Fibroblast of upper back skin (primary cell): ENCODE data around the gene EPHA3.
A peak's percentile ranks its signal among the peaks of the same experiment; 100 is the strongest.
"Not testable (repeated sequence)": the region's sequence is repeated elsewhere in the genome, so short reads cannot be mapped to it uniquely, and the experiment has no call there.

ENCODE experiments used
- DNase-seq: peaks from one replicate; pipeline ENCODE4 v3.0.0-alpha.2; 2013

Gene EPHA3

DNA sequence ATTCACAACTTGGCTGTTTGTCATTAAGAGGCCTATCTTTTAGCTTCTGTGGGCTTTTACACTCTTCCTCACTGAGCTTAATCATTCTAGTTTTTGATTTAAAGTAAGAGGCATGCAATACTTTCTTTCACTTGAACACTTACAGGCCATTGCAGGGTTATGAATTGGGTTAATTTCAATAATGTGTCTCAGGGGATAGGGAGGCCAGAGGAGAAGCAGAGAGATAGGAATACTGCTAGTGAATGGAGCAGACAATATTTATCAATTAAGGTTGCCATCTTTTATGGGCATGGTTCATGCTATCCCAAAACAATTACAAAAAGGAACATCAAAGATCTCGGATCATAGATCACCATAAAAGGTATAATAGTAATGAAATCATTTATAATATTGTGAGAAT lies 189.8 kb downstream of the EPHA3 start:
- no peak for DNase-seq

- DNase-seq: peak; percentile 41
These were observed 193.1 kb downstream of the EPHA3 start for GRCh38 chr3:89300526-89300925.

DNA sequence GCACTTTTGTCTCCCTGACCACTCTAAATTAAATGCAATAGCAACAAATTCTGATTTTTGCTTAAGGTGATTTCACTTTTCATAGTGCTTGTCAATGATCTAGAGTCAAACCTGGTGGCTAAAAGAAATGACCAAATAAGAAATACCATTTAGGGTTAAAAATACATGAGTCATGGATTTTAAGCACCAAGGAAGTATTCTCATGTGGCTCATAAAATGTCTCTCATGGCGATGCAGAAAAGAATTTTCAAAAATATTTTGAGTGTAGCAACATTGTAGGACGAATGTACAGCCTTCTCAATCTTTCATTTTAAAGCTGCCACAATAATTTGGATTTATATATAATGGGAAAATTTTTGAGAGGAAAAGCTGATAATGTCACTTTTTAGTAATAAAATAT lies 193.6 kb downstream of the EPHA3 start:
- peak; percentile 69 for DNase-seq

DNA sequence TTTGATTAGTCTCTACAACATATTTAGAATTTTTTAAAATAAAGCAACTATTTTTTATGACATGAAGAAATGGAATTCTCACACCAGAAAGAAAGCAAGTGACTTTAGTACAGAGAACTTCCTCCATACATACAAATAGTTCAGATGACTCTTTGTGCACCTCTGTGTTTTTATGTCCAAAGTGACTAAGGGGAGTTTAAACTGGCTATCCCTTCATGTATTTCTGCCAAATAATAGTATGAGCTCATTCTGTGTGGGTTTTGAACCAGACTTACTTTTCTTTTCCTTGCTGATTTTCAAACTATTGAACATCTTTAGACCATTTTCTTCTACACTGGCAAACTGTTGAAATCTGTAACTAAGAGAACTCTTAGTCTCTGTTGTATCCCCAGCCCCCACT lies 196.3 kb downstream of the EPHA3 start:
- DNase-seq: peak; percentile 78

DNA sequence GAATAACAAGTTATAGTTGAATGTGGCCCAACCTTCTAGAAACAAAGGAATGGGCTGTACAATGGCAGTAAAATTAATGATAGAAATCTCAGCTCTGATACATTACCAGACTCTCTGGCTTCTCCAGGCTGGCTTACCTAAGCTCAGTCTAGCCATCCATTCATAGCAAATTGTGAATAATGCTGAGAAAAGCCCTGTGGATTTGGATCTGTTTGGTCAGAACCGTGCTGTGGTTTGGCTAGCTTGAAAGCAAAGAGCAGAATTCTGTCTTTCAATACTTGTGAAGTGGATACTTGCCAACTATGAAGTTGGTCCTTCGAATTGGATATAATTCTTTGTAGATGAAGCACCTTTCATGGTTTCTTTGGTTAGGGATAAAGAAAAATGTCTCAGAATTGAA lies 199.1 kb downstream of the EPHA3 start:
- DNase-seq: peak; percentile 86

DNA sequence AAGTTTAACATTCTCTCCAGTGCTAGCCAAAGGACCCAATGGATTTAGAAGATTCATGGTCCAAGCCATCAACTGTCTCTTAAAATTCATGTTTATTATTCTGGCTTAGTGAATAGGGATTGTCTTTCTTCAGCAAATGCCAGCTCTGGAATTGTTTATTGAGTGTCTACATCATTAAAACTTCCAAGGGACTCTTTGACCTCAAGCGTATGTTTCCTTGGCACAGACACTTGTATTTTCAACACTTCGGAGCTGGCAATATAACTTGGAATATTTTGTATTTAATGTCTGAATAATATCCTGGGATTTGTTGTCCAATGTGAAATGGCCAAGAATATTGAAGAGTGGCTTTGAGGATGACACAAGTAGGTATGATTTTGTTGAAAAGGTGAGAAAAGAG lies 204.2 kb downstream of the EPHA3 start:
- no peak for DNase-seq

DNA sequence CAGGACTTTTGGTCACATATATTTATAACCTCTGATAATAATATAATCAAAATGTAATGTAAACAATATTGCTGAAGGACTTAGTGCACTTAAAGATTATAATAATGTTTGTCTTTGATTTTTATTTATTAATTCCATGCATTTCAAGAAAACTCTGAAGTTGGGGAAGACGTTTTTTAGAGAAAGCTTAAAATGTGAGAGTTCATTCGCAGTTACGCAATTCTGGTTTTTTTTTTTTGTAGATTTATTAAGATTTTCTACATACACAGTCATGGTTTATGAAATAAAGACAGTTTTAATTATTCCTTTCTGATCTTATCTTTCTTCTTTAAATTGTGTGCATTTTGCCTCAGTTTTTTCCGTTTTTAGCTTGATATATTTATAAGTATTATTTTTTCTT lies 204.7 kb downstream of the EPHA3 start:
- DNase-seq: no peak

DNA sequence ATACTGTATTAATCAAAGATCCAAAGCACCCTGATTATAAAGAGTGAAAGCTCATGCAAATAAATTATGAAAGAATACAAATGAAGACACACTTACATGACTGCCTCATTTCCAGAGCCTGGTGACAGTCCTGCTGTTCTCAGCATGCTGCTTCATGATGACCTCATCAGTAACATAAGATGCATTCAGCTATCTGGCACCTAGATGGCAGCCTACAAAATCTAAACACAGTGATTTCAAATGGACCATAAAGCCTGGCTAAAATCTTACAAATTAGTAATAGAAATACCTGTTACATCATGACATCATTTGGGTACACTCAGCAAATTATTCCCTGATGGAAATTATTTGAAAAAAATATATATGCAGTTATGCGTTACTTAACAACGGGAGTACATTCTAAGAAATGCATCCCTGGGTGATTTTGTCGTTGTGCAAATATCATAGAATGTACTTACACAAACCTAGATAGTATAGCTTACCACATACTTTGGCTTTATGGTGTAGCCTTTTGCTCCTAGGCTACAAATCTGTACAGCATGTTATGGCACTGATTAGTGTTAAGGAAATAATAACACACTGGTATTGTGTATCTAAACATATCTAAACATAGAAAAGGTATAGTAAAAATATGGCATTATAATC lies 207.2 kb downstream of the EPHA3 start:
- DNase-seq: peak; percentile 50

- no peak for DNase-seq
These were observed 208.5 kb downstream of the EPHA3 start for GRCh38 chr3:89315750-89316470.

DNA sequence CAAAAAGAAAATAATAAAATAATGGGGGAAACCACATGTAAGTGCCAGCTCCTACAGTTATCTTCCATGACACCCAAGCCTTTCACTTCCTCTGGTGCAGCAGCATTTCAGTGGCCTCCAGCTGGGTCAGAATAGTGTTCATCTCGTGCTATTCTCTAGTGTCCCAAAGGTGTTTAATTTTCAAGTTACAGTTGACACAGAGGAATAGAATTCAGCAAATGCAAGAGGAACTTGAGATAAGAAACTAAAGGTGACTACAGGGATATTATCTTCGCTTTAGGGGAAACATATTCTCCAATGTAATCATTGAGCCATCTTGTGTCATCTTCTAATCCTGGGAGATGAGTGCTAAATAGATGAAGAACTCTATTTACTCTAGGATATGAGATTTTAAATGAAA lies 212.8 kb downstream of the EPHA3 start:
- DNase-seq: no peak

DNA sequence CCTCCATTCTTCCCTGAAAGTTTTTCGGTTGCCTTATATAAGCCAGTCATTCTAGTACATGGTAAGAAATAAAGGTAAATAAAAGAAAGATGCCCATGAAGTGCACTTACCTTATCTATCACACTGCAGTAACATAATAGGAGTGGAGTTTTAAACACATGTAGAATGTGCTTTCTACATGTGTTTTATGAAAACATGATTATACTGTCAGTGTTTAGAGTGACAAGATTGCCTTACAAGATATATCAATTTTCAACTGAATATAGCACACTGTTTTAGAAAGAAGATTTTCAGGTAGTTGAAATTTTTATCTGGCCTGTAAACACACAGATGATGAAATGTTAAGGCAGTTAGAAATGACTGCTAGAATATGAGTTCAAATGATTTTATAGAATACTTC lies 219.6 kb downstream of the EPHA3 start:
- no peak for DNase-seq

GRCh38 chr3:89332386-89332785 lies 225.0 kb downstream of the EPHA3 start:
- DNase-seq: no peak

- DNase-seq: peak; percentile 58
These were observed 225.4 kb downstream of the EPHA3 start for GRCh38 chr3:89332793-89333192.

DNA sequence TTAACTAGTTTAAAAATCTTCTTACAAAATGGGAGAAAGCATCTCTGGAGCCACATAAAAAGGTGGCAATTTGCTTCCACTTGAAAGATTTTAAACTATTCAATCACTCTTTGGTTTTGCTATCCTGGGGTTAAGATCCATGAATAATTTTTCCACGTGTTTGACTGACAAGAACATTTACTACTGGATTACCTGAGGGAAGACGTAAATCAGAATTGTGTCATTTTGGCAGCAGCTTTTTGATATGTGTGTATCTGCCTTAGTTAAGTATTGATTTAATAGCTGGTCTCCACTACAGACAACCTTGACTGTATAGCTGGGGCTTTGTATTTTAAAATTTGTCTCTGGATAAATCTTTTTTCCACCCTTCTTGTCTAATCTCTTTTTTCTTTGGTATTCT lies 228.3 kb downstream of the EPHA3 start:
- no peak for DNase-seq

DNA sequence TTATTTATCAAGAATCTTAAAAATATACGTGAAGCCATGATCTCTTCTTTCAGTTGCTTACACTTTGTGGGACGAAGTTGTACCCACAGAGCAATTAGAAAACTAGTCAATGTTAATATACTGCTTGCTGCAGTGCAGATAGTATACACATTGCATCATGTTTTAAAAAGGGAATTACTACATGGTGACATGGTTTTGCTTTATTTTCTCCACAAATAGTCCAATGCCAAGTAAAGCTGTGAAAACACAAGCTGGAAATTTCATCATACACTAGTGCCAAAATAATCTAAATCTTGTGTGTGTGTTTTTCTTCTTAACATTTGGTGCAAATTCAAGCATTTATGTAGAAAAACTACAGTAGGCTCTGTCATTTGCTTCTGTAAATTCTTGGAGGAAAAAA lies 233.0 kb downstream of the EPHA3 start:
- DNase-seq: no peak

DNA sequence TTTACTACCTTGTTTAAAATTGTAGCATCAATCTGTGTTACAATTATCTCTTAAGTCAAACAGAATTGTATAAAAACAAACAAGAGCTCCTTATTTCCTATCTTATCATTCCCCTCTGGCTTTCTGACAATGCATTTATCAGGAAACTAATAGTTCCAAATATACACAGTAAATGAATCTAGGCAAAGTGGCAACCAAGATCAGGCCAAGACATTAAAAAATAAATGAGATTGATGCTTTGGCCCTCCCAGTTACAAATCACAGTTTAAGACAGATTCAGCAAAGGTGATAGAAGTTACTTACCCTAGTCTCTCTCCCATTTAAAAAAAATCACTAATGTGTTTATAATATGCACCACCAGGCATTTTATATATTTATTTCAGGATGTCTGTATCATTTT lies 236.7 kb downstream of the EPHA3 start:
- DNase-seq: no peak

DNA sequence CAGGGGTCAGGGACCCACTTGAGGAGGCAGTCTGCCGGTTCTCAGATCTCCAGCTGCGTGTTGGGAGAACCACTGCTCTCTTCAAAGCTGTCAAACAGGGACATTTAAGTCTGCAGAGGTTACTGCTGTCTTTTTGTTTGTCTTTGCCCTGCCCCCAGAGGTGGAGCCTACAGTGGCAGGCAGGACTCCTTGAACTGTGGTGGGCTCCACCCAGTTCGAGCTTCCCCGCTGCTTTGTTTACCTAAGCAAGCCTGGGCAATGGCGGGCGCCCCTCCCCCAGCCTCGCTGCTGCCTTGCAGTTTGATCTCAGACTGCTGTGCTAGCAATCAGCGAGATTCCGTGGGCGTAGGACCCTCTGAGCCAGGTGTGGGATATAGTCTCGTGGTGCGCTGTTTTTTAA lies 243.5 kb downstream of the EPHA3 start:
- DNase-seq: not testable (repeated sequence)

DNA sequence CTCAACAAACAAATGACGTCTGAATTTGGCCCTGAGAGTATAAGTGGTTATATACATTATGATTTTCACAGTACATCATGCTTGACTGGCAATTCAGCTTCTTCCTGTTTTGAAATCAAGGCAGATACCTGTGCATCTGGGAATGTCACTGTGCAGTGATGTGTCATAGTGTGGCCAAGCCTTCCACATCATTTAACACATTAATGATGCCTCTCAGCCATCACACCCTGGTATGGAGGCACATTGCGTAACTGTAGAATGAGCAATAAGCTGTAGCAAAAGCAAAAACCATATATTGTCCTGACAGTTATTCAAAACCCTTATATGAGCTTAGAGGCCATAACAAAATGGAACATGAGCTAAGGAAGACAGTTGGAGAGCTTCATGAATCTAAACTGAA lies 246.0 kb downstream of the EPHA3 start:
- peak; percentile 41 for DNase-seq

DNA sequence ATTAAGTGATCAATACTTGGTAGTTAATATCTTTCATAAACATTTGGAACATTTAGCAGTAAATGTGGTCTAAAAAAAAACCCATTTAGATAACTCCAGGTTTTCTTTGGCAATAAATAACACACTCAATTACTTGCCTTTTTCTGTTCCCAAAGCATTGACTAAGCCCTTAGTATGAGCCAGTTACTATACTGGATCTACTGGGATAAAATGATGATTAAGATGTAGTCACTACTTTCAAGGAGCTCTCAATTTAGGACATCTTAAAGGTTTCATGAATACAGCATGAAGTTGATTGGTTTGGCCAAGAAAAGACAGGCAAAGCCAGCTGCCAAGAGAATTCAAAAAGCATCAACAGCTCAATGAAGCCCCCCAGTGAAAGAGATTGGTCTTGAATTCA lies 250.9 kb downstream of the EPHA3 start:
- no peak for DNase-seq

GRCh38 chr3:89360156-89360555 lies 252.7 kb downstream of the EPHA3 start:
- peak; percentile 84 for DNase-seq

GRCh38 chr3:89362496-89362895 lies 255.1 kb downstream of the EPHA3 start:
- no peak for DNase-seq

- no peak for DNase-seq
These were observed 255.8 kb downstream of the EPHA3 start for GRCh38 chr3:89363171-89363570.

DNA sequence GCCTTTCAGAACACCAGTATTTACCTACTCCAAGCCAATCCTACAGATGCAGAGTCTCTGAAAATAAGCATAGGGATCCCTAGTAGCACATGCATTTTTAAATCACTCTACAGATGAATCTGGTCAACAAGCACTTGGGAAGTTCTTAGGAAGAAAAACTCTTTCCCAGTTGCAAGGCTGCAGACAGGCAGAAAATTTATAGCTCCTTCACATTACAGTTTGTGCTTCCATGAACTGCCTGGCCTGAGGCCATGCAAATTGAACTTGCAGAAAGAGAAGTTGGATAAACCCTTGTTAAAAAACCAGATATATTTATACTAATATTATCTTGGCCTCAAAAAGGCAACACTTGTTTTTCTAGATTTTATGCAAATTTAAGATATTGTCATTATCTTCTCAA lies 256.9 kb downstream of the EPHA3 start:
- peak; percentile 43 for DNase-seq

GRCh38 chr3:89367166-89367565 lies 259.7 kb downstream of the EPHA3 start:
- DNase-seq: no peak

DNA sequence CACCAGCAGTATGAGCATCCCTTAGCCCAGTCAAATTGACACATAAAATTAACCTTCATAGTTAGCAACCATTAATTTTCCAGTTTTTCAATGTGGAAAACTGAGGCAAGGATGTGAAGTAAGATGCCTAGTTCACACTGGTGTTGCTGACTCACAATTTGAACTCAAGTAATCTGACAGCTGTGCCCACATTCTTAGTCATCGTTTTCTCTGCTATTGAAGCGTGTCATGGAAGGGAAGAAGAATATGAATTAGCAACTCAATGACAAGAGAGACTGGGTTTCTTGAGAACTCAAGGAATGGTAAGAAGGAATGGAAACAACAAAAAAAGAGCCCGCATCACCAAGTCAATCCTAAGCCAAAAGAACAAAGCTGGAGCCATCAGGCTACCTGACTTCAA lies 261.4 kb downstream of the EPHA3 start:
- DNase-seq: no peak
